ENCODE measurements around the gene NSMCE1.

NSMCE1 gene

GRCh38 chr16:27181019-27181790, 87.4 kb downstream of the NSMCE1 start:
- in situ Hi-C loops (cut with MboI; ENCODE audit: low sequenced_read_pairs) = no loop called here
- no peak overlapping the region for H3K4me3 ChIP-seq
- DNase-seq (ENCODE audit: low spot score in 2 of 2) = no peak
- no peaks in the 10 kb centered on the region for H3K9me3 ChIP-seq
- no peaks in the 10 kb centered on the region for H3K36me3 ChIP-seq (replicated peaks)
- H3K27me3 ChIP-seq (ENCODE audit: low read depth) = no peaks in the 10 kb centered on the region
- H3K4me1 ChIP-seq = no peaks in the 10 kb centered on the region

- Histone ChIP-seq H3K4me3 (no peak overlapping the region), H3K36me3 (replicated peaks) (no peaks in the 10 kb centered on the region), H3K27me3 (ENCODE audit: low read depth) (no peaks in the 10 kb centered on the region), H3K9me3 (no peaks in the 10 kb centered on the region), H3K4me1 (no peaks in the 10 kb centered on the region)
- in situ Hi-C loops (cut with MboI; ENCODE audit: low sequenced_read_pairs) = loop anchor here (10.0 kb wide), 1 partner anchor 195 kb away; no protein-coding TSS in a partner anchor
- peak; percentile 56 to 86 for DNase-seq (ENCODE audit: low spot score in 2 of 2)
These were observed 89.0 kb downstream of the NSMCE1 start for GRCh38 chr16:27179500-27180072.

- H3K9me3 ChIP-seq = no peaks in the 10 kb centered on the region
- no peaks in the 10 kb centered on the region for H3K36me3 ChIP-seq (replicated peaks)
- in situ Hi-C loops (cut with MboI; ENCODE audit: low sequenced_read_pairs) = loop anchor here (10.0 kb wide), 1 partner anchor 198 kb away; no protein-coding TSS in a partner anchor
- no peak overlapping the region for H3K4me3 ChIP-seq
- H3K4me1 ChIP-seq = no peaks in the 10 kb centered on the region
- DNase-seq (ENCODE audit: low spot score in 2 of 2) = no peak
- H3K27me3 ChIP-seq (ENCODE audit: low read depth) = no peaks in the 10 kb centered on the region
These were observed 91.4 kb downstream of the NSMCE1 start for GRCh38 chr16:27177031-27177774.

GRCh38 chr16:27175888-27176287, 92.7 kb downstream of the NSMCE1 start:
- H3K4me1 ChIP-seq = no peaks in the 10 kb centered on the region
- DNase-seq (ENCODE audit: low spot score in 2 of 2) = peak in 1 of 2 experiments; percentile 15
- H3K9me3 ChIP-seq = no peaks in the 10 kb centered on the region
- no peaks in the 10 kb centered on the region for H3K27me3 ChIP-seq (ENCODE audit: low read depth)
- H3K36me3 ChIP-seq (replicated peaks) = no peaks in the 10 kb centered on the region
- in situ Hi-C loops (cut with MboI; ENCODE audit: low sequenced_read_pairs) = loop anchor here (10.0 kb wide), 1 partner anchor 199 kb away; no protein-coding TSS in a partner anchor
- H3K4me3 ChIP-seq = no peak overlapping the region

Data from HAP-1 (cell line).